ENCODE measurements around the gene DHX15. TPM values are rescaled to one million over a fixed set of nuclear protein-coding genes. Genes with fewer than 3 reads are reported as not detected.

DHX15 gene
- total RNA-seq, 1 experiment from 2014 or later = 229 TPM

DNA sequence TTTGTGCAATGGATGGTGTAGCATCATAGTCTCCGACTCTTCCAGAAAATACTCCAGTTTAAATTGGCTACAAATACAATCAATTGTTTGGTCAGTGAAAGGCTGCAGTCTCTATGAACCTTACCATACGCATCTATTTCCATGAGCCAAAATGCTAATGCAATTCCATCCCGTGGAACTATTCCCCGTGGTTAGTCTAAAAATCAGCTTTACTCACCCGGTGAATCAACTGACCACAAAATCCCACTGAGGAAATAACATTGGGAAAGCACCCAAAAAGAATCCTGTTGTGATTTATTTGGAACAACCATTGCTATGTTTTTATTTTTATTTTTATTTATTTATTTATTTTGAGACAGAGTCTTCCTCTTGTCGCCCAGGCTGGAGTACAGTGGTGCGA is 87.1 kb downstream of the DHX15 start:
- H3K36me3 ChIP-seq (ENCODE audit: low read depth, low read length) = no peaks in the 10 kb centered on the region
- H3K4me3 ChIP-seq (ENCODE audit: low read length) = no peak overlapping the region

DNA sequence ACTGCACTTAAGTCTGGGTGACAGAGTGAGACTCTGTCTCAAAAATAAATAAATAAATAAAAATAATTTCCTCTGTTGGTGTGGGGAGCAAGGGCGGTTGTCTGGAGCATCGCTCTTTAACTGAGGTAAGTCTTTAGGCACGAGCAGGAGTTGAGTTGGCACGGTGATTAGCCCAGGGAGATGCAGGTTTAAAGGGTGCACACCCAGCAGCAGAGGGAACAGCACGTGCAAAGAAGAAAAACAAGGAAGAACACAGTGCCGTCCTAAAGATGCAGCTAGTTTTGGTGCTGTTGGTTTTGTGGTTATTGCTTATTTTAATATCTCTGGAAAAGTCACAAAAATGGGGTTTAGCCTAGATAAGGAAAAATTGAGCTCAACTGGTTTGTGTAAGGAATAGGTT is 87.8 kb downstream of the DHX15 start:
- ATAC-seq (no peak), DNase-seq (no peak)
- POLR2A ChIA-PET (ENCODE audit: unreplicated experiment) = no interaction called here
- Histone ChIP-seq H3K27me3 (ENCODE audit: low read length) (no peaks in the 10 kb centered on the region), H3K4me1 (ENCODE audit: insufficient read depth, low read length) (no peaks in the 10 kb centered on the region), H3K27ac (ENCODE audit: low read length) (no peak overlapping the region), H3K36me3 (ENCODE audit: low read depth, low read length) (no peaks in the 10 kb centered on the region), H3K4me3 (ENCODE audit: low read length) (no peak overlapping the region), H3F3A (ENCODE audit: low read length, unreplicated experiment) (no peaks in the 10 kb centered on the region), H3K9ac (ENCODE audit: low read length) (no peak overlapping the region), H3K9me2 (replicated peaks; ENCODE audit: low read length) (no peaks in the 10 kb centered on the region), H3K9me3 (ENCODE audit: low read length) (no peaks in the 10 kb centered on the region), H3K4me2 (ENCODE audit: low read length) (no peak overlapping the region), H4K20me1 (ENCODE audit: low read length) (no peaks in the 10 kb centered on the region), H3K79me2 (ENCODE audit: low read length) (no peaks in the 10 kb centered on the region), H2AFZ (ENCODE audit: low read length) (no peak overlapping the region)
- CTCF ChIA-PET = no interaction called here
- intact Hi-C loops (cut with micrococcal nuclease) = no loop called here
- BruUV-seq (replicated peaks) = no TSS peak
- no peak for TF ChIP-seq EZH2 (IDR thresholded peaks at IDR 0.05; ENCODE audit: low read length, unreplicated experiment)
- TF ChIP-seq EZH2phosphoT487 (IDR thresholded peaks at IDR 0.05; ENCODE audit: borderline replicate concordance, low read length) = no peak
- TF ChIP-seq, protein P1, sequence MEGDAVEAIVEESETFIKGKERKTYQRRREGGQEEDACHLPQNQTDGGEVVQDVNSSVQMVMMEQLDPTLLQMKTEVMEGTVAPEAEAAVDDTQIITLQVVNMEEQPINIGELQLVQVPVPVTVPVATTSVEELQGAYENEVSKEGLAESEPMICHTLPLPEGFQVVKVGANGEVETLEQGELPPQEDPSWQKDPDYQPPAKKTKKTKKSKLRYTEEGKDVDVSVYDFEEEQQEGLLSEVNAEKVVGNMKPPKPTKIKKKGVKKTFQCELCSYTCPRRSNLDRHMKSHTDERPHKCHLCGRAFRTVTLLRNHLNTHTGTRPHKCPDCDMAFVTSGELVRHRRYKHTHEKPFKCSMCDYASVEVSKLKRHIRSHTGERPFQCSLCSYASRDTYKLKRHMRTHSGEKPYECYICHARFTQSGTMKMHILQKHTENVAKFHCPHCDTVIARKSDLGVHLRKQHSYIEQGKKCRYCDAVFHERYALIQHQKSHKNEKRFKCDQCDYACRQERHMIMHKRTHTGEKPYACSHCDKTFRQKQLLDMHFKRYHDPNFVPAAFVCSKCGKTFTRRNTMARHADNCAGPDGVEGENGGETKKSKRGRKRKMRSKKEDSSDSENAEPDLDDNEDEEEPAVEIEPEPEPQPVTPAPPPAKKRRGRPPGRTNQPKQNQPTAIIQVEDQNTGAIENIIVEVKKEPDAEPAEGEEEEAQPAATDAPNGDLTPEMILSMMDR (conservative IDR thresholded peaks at IDR 0.05; ENCODE audit: low read depth, low read length) = no peak

More for the DNA sequence above, 87.1 kb downstream of the DHX15 start:
- H3F3A ChIP-seq (ENCODE audit: low read length, unreplicated experiment) = no peaks in the 10 kb centered on the region
- no peak overlapping the region for H3K4me2 ChIP-seq (ENCODE audit: low read length)
- ATAC-seq (no peak), DNase-seq (no peak)
- H2AFZ ChIP-seq (ENCODE audit: low read length) = no peak overlapping the region
- ChIA-PET POLR2A (ENCODE audit: unreplicated experiment) (no interaction called here), CTCF (no interaction called here)
- H4K20me1 ChIP-seq (ENCODE audit: low read length) = no peaks in the 10 kb centered on the region
- H3K27ac ChIP-seq (ENCODE audit: low read length) = no peak overlapping the region
- BruUV-seq (replicated peaks) = no TSS peak
- intact Hi-C loops (cut with micrococcal nuclease) = no loop called here
- TF ChIP-seq, protein P1 (conservative IDR thresholded peaks at IDR 0.05; ENCODE audit: low read depth, low read length) = no peak
- TF ChIP-seq EZH2phosphoT487 (IDR thresholded peaks at IDR 0.05; ENCODE audit: borderline replicate concordance, low read length) = no peak
- no peak overlapping the region for H3K9ac ChIP-seq (ENCODE audit: low read length)
- H3K27me3 ChIP-seq (ENCODE audit: low read length) = no peaks in the 10 kb centered on the region
- no peaks in the 10 kb centered on the region for H3K4me1 ChIP-seq (ENCODE audit: insufficient read depth, low read length)
- no peaks in the 10 kb centered on the region for H3K9me3 ChIP-seq (ENCODE audit: low read length)
- no peaks in the 10 kb centered on the region for H3K79me2 ChIP-seq (ENCODE audit: low read length)
- H3K9me2 ChIP-seq (replicated peaks; ENCODE audit: low read length) = no peaks in the 10 kb centered on the region

DNA sequence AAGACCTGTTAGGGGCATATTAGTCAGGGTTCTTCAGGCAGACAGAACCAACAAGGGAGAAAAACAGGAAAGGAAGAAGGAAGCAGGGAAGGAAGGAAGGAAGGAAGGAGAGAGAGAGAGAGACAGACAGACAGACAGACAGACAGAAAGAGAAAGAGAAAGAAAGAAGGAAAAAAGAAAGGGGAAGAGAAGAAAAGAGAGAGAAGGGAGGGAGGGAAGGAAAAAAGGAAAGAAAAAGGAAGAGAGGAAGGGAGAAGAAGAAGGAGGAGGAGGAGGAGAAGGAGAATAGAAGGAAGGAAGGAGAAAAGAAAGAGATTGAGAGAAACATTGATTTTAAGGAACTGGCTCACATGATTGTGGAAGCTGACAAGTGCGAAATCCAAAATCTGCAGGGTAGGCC is 89.0 kb downstream of the DHX15 start:
- TF ChIP-seq EZH2phosphoT487 (IDR thresholded peaks at IDR 0.05; ENCODE audit: borderline replicate concordance, low read length) (no peak), EZH2 (IDR thresholded peaks at IDR 0.05; ENCODE audit: low read length, unreplicated experiment) (no peak)
- TF ChIP-seq, protein P1 (conservative IDR thresholded peaks at IDR 0.05; ENCODE audit: low read depth, low read length) = no peak
- no peak overlapping the region for H3K9ac ChIP-seq (ENCODE audit: low read length)
- no peaks in the 10 kb centered on the region for H3K9me3 ChIP-seq (ENCODE audit: low read length)
- H3K79me2 ChIP-seq (ENCODE audit: low read length) = no peaks in the 10 kb centered on the region
- no peak for ATAC-seq
- no peaks in the 10 kb centered on the region for H3K9me2 ChIP-seq (replicated peaks; ENCODE audit: low read length)
- H4K20me1 ChIP-seq (ENCODE audit: low read length) = no peaks in the 10 kb centered on the region
- no peak overlapping the region for H3K27ac ChIP-seq (ENCODE audit: low read length)
- DNase-seq = no peak
- ChIA-PET CTCF (no interaction called here), POLR2A (ENCODE audit: unreplicated experiment) (no interaction called here)
- intact Hi-C loops (cut with micrococcal nuclease) = no loop called here
- no peak overlapping the region for H2AFZ ChIP-seq (ENCODE audit: low read length)
- no peaks in the 10 kb centered on the region for H3F3A ChIP-seq (ENCODE audit: low read length, unreplicated experiment)
- H3K4me2 ChIP-seq (ENCODE audit: low read length) = no peak overlapping the region
- no peaks in the 10 kb centered on the region for H3K4me1 ChIP-seq (ENCODE audit: insufficient read depth, low read length)
- H3K4me3 ChIP-seq (ENCODE audit: low read length) = no peak overlapping the region
- BruUV-seq (replicated peaks) = no TSS peak
- no peaks in the 10 kb centered on the region for H3K27me3 ChIP-seq (ENCODE audit: low read length)
- no peaks in the 10 kb centered on the region for H3K36me3 ChIP-seq (ENCODE audit: low read depth, low read length)

Data from PC-3 (cell line).